ENCODE results near the gene ACTL8.

The ACTL8 gene

GRCh38 chr1:17802945-17803344 is 47.8 kb downstream of the ACTL8 start:
- no peak for DNase-seq (ENCODE audit: extremely low read depth, low read depth)
- TF ChIP-seq, protein P1, sequence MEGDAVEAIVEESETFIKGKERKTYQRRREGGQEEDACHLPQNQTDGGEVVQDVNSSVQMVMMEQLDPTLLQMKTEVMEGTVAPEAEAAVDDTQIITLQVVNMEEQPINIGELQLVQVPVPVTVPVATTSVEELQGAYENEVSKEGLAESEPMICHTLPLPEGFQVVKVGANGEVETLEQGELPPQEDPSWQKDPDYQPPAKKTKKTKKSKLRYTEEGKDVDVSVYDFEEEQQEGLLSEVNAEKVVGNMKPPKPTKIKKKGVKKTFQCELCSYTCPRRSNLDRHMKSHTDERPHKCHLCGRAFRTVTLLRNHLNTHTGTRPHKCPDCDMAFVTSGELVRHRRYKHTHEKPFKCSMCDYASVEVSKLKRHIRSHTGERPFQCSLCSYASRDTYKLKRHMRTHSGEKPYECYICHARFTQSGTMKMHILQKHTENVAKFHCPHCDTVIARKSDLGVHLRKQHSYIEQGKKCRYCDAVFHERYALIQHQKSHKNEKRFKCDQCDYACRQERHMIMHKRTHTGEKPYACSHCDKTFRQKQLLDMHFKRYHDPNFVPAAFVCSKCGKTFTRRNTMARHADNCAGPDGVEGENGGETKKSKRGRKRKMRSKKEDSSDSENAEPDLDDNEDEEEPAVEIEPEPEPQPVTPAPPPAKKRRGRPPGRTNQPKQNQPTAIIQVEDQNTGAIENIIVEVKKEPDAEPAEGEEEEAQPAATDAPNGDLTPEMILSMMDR (IDR thresholded peaks at IDR 0.05; ENCODE audit: low read depth, low read length, missing control alignments) = no peak
- no peak overlapping the region for H3K4me3 ChIP-seq (replicated peaks; ENCODE audit: low read depth, low read length)

DNA sequence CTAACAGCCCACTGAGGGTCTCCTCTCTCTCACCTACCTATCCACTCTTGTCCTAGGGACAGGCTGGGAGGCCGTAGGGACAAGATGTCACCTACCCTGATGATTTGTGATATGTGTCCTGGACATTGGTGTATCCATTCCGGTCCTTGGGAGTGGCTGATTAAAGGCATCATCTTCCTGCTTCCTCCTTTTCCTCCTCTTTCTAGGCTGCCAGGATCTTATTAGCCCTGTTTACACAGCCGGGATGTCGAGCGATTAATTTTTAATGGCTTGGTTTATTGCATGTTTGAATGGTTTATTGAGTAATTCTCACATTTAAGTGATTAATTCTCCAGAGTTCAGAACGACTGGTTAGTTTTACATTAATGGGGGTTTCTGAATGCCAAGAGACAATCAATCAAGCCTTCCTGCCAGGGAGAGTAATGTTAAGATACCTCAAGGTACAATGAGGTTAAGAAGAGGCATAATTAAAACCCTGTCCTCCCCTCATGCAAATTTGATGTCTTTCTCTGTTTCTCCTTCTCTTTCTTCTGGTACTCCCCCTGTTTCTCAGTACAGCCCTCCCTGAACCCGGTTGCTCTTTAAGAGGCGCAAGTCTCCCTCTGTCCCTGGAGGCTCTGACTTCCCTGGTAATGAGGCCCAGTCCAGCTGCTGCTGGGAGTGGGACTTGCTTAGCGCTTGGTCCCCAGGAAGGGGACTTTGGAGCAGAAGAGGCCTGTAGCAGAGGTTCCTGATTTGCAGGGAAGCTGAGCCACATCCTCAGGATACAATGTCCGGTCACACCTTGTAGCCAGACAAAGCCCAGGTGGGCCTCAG is 50.9 kb downstream of the ACTL8 start:
- no peak overlapping the region for H3K4me3 ChIP-seq (replicated peaks; ENCODE audit: low read depth, low read length)
- no peak for DNase-seq (ENCODE audit: extremely low read depth, low read depth)
- TF ChIP-seq, protein P1 (IDR thresholded peaks at IDR 0.05; ENCODE audit: low read depth, low read length, missing control alignments) = no peak

GRCh38 chr1:17808816-17809215 is 53.7 kb downstream of the ACTL8 start:
- DNase-seq (ENCODE audit: extremely low read depth, low read depth) = no peak
- TF ChIP-seq, protein P1 (IDR thresholded peaks at IDR 0.05; ENCODE audit: low read depth, low read length, missing control alignments) = no peak

DNA sequence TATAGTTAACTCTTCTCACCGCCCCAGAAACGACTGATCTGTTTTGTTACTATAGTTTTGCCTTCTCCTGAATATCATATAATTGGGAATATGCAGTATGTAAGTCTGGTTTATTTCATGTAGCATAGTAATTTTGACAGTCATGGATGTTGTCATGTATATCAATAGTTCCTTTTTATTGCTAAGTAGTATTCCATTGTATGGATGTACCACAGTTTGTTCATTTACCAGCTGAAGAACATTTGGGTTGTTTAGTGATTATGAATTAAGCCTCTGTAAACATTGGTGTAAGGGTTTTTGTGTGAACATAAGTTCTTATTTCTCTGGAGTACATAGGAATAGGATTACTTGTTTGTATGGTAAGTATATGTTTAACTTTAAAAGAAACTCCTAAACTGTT is 55.5 kb downstream of the ACTL8 start:
- no peak overlapping the region for H3K4me3 ChIP-seq (replicated peaks; ENCODE audit: low read depth, low read length)
- DNase-seq (ENCODE audit: extremely low read depth, low read depth) = no peak

More at GRCh38 chr1:17808816-17809215, 53.7 kb downstream of the ACTL8 start:
- H3K4me3 ChIP-seq (replicated peaks; ENCODE audit: low read depth, low read length) = no peak overlapping the region

DNA sequence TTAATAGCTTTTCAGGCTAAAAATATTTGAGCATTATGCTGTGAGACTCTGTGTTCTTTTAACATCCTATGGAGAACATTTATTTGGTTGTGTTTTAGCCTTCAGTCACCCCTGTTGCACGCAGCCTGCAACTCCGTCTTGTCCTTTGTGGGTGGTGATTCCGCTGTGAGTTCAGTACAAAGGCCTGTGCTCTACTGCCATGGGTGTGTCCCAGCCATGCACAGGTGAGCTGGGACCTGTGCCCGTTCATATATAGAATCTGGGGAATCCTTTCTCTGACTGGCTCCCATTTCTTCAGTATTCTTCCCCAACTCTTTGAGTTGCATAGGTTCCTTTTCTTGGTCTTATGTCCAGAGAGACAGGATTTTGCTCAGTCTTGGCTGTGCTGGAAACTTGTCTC is 61.4 kb downstream of the ACTL8 start:
- TF ChIP-seq, protein P1 (IDR thresholded peaks at IDR 0.05; ENCODE audit: low read depth, low read length, missing control alignments) = no peak
- no peak overlapping the region for H3K4me3 ChIP-seq (replicated peaks; ENCODE audit: low read depth, low read length)

More for the DNA sequence above, 55.5 kb downstream of the ACTL8 start:
- TF ChIP-seq, protein P1 (IDR thresholded peaks at IDR 0.05; ENCODE audit: low read depth, low read length, missing control alignments) = no peak

GRCh38 chr1:17819129-17819802 is 64.1 kb downstream of the ACTL8 start:
- DNase-seq (ENCODE audit: extremely low read depth, low read depth) = no peak
- no peak overlapping the region for H3K4me3 ChIP-seq (replicated peaks; ENCODE audit: low read depth, low read length)
- TF ChIP-seq, protein P1 (IDR thresholded peaks at IDR 0.05; ENCODE audit: low read depth, low read length, missing control alignments) = no peak

More for the DNA sequence above, 61.4 kb downstream of the ACTL8 start:
- no peak for DNase-seq (ENCODE audit: extremely low read depth, low read depth)

All from HFF-Myc (cell line).